Cerebellar nuclear complex (tissue), 1 donor: ENCODE measurements around the gene FLT1.

Experiments used
- DNase-seq, 2 experiments: peaks; one replicate each; lab custom pipeline; 2025; lab: John Stamatoyannopoulos, UW

The FLT1 gene

DNA sequence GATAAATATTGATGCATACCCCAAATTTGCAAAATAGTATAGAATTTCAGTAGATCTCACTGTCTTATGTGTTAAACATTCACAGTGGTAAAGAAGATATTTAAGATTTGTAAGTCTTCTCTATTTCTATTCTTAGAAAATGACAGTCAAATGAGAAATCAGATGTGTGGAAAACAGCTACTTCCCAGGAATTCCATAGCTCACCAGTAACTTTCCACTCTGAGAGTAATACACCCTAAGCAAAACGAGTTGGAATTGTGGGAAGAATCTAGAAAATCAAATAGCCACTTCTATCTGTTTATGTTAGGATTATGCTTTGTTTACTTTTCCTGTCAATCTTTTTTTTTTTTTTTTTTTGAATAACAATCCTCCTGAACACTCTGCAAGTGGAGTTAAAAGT lies 69.1 kb downstream of the FLT1 start:
- no peak for DNase-seq

DNA sequence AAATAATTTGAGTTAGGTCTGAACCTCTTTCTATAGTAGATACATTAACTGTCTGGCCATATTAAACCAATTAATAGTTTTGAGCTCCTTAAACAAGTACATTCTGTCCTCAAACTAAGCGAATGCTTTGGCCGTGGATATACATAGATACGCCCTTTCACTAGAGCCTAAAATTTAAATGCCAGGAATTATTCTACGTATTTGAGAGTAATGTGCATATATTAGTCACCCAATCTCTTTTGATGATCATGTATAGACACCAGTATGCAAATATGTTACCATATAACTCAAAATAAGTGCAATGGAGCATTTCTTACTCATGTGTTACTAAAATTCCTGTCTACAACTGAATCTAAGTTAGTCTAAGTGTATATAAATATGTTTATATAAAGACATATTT lies 70.4 kb downstream of the FLT1 start:
- DNase-seq, result no peak

DNA sequence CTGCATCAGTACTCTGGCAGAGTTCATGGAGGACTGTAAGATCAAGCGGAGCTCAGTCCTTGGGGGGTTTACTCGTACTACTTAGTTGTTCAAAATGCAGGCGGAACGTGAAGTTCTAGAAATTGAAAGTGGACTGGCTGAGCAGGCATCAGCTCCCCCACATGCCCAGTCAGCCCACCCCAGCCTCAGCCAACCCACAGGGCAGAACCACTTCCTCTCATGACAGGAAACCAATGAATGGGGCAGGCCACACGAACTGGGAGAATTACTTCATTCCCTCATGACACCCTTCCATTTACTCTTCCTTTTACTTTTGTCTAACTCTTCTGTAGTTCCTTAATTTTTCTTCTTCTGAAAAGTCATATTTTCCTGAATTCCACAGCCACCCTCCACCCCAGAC lies 71.9 kb downstream of the FLT1 start:
- no peak for DNase-seq

DNA sequence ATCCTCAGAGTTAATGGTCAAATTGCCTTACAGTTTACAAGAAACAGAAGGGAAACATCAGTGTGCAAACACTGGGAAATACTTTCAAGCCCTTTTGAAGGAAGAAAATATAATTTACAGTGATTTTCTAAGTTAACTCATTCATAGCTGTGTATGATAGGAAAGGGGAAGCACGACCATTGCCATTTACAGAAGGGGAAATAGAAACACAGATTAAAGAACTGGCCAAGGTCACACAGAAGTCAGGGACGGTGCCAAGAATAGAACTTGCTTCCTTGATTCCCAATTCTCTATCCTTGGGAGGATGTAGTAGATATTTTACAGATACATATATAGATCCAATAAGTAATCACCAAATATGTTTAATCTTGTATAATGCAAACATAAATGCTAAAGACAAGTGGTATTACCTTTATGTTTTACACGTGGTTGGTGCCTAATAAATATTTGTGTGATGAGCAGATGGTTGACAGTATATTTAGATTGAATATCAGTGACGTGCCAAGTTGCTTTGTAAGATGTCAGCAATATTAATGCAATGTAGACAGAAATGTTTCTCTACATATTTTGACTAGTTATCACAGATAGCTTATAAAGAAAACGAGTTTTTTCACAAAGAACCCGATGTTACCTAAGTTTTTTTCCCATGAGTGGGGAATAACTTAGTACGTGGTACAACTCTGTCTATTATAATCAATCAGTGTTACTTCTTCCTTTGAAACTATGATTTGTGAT lies 73.1 kb downstream of the FLT1 start:
- DNase-seq, result no peak

DNA sequence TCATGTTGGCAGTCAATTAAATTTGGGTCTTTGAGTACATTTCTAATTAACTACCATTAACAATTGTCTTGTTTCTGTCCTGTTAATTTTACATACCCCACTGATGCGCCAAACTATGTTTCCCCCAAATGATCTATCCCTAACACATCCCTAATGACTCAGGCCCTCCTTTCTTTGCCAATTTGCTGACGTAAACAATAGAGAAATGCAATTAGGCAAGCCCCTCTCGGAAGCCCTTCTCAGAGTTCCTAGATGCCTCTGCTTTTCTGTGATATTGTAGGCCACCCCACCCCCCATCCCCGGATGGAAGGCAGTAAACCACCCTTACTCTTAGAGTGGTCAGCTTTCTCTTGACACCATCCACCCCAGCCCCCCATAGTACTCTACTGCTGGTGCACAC lies 74.2 kb downstream of the FLT1 start:
- DNase-seq, result no peak

DNA sequence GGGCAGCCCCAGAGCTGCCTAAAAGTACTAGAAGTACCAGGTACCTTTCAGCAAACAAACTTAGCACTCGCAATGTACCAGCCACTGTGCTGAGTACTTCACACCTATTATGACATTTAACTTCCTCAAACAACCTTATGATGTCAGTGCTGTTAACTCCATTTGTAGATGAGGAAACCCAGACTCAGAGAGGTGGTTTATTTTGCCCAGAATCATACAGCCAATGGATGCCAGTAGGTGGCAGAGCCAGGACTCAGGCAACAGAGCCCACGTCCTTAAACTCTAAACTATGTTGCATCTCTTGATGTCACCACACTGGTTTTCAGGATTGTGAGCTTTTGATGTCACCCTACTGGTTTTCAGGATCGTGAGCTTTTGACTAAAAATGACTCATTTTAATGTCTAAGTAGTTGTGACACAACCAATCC lies 78.9 kb downstream of the FLT1 start:
- no peak for DNase-seq

DNA sequence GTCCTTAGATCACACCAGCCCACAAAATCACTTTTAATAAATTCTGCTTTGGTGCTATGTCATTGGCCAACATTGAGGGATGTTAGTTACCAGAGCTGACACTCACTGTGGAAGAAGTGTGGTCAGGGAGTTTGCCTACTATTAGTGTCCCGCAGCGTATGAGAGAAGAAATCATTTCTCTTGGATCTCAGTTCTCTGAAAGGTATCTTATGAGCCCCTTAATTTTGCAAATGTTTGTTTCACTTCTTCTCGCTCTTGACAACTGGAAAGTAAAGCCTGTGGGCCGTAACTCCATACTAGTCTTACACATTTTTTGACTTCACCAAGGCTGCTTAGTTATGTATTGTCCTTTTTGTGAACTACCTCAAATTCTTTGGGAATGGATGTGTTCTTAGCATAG lies 80.9 kb downstream of the FLT1 start:
- no peak for DNase-seq

DNA sequence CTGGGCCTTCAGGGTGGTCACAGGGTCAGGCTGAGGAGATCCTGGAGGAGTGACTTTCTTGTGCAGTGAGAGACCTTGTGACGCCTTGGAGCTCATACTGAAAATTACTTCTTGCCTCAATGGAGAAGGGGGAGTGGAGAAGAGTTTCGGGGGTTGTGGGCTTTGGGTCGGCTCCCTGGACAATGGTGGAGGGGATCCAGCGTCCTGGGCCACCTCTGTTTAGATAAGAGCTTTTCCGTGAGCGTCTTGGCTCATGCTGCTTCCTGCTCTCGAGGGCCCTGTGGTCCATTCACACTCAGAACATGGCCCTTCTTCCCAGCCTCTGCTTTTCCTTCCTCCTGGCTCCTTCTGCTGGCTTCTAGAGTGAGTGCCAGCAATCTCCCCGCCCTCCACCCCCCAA lies 81.9 kb downstream of the FLT1 start:
- no peak for DNase-seq

DNA sequence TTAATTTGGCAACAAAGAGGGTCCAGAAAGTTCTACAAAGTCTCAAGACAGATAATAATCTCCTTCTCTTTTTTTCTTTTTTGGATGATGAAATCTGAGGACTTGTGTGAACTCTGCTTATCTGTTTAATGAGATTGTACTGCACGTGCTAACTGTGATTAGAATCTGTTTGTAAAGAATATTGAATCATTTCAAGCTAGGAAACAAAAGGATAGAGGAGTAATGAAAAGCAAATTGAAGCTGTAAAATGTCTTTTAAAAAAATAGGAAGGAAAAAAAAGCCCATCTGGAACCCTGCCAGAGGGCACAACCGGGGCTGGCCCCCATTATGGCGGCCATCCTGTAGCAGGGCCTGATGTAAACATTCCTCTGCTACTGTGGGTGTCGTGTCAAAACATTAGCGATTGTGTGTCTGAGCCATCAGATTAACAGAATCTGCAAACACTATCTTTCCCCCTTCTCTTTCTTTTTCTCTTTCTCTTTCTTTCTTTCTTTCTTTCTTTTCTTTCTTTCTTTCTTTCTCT lies 83.0 kb downstream of the FLT1 start:
- DNase-seq, result no peak

DNA sequence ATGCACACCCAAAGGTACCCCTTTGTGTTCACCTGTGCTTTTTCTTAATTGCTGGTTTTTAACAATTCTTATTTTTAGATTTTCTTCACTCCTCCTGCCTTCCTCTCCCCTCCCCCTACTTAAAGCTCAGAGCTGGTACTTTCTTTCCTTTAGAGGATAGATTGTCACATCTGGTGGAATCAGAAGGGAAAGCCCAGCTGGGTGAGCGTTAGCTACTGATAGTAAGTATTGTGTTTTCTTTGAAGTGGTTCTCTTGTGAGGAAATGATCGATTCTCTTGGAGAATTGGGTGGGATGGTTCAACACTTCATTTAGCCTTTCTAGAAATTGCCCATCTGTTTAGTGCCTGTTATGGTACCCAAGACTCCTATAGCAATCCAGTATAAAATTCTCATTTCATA lies 84.8 kb downstream of the FLT1 start:
- no peak for DNase-seq

DNA sequence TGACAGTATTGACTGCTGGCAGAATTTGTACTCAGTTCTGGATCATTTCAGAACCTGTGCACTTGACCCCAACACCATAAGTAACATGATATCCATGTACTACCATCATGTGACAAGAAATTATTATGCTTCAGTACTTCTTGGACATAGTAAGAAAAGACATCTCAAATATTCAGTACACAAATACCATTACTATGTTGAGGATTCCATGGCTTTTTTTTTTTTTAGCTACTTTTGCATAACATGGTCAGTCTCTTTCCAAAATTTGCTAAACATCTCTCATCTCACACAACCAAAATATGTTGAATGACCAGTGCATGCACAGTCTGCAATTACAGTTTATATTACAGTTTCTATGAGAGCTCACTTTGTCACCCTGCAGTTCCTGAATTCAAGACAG lies 85.3 kb downstream of the FLT1 start:
- no peak for DNase-seq

DNA sequence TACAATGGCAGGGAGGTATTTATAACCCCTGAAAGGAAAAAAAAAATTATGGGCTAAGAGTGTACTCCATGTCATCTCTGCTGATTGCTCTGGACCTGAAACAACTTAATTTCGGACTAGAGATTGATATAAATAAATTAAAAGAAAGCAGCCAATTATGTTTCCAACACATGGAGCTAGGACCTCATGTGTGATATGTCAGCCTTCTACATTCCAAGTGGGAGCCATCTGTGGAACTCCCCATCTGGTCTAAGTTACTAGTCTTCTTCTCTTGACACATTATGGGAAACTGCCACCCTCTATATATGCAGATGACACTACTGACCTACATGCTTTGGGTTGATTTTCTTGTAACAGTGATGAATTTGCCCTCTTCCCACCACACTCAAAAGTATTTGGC lies 86.1 kb downstream of the FLT1 start:
- DNase-seq, result no peak

DNA sequence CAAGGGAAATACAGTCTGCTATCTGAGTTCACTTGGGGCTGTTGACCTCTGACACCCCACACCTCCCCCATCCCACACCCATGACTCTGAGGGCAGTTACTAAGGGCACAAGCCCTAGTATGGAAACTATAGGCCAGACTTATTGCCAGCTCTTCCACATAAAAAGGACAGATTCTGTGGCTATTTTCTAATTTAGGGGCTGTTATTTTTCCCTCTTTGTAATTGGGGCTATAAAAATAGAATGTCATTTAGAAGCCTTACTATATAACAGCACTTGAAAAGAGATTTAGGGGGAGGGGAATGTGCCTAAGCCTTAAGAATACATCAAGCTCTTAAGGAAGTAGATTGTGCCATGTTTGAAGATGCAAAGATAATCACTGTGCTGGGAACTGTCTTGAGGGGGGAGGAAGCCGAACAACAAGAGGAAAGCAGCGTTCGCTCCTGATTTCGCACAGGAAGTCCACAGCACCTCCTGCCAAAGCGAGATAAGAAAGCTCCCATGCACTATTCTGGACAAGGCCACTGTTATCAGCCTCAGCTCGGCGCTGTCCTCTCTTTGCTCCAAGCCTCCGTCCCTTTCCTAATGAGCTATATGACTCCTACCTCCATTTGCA lies 86.6 kb downstream of the FLT1 start:
- no peak for DNase-seq

DNA sequence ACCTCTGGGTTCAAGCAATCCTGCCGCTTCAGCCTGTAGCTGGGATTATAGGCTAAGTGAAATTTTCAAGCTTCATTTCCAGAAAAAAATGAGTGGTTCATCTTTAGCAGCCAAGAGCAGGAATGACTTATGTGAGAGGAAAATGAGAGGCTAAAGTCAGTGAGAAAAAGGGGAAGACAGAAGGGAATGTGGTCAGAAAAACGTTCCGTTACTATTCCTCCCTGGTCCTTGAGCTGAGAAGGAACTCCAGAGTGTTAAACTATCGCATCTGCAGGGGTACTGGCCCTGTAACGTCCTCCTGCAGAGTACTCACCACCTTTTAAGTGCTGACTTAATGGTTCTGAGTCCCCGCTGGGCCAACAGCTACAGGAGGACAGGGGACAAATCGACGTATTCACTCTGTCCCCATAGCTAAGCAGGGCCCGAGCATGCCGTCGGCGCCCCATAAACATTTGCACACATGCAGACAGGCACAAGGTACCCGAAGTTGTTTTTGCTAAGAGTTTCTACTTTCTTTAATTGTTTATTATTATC lies 88.1 kb downstream of the FLT1 start:
- DNase-seq, result no peak

DNA sequence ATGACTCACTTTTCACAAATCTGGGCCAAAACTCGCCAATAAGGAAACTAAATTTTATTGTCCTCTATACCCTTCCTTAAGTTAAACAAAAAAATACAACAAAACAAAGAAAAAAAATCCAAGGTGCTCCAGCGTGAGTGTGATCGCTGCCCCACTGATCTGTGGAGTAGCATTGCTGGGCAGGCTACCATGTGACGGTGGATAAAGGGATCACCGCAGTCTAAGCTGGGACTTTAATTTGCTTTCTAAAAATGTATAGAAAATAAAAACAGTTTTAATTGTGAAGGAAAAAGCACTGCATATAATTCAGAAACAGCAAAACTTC lies 92.9 kb downstream of the FLT1 start:
- DNase-seq, result no peak

DNA sequence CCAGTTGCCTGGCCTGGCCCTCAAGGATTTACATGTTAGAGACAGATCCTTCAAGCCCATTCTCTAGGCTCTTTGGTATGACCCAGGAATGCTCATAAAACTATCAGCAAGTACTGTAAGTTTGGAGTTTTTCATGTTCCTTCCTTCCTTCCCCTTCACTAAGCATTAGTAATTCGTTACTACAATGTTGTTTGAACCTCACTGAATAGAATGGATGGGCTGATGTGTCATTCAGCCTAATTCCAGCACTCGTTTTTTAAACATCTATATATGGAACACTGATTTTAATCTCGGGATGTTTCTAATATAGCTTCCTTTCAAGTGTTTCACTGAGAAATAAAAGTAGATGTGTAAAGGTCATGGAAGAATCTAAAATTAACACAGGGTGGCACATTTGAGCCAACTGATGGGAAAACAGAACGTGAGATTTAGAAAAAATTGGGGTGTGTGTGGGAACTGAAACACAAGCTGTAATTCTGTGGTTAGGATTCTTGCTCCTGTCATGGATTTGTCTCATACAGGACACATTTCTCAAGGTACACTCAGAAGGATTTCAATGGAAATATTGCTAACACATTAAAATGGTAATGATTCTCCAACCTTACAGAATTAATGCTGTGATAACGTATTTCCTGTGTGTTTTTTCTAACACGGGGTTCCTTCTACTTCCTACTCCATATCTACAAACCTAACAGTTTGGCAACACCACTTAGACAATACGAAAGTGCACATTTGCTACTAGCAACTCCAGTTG lies 93.4 kb downstream of the FLT1 start:
- no peak for DNase-seq

DNA sequence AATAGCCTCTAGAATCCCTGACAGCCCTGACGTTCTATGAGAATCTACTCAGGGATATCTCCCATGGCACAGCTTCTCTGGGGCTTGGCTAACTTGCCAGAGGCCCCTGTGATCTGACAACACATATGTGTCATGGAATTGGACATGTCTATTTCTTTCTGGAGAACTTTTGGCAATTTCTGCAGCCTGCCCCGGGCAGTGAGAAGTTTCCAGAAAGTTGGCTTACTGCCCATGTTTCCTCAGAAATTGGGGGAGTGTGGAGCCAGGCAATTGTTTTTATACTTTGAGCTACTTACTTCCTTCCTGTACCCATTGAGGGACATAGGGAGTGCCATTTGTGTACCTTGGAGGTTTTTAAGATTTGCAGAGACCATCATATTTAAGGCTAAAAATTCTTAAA lies 98.9 kb downstream of the FLT1 start:
- no peak for DNase-seq

DNA sequence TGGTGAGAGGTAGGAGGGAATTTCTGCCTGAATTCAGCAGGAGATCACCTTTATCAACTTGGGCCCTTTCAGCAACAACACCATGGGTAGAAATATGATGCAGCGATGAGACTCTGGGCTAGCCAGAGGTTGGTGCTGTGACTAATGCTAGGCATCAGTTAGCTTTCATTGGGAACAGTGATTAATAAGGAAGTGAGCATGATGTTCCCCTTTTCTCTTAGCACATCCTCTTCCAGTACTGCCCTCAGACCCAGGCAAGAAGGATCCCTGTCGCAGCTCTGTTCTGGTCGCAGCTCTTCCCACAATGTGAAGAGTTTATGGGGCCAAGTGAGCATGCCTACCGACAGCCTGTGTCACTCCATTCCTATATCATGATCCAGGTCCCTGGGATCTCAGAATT lies 100.5 kb downstream of the FLT1 start:
- no peak for DNase-seq

DNA sequence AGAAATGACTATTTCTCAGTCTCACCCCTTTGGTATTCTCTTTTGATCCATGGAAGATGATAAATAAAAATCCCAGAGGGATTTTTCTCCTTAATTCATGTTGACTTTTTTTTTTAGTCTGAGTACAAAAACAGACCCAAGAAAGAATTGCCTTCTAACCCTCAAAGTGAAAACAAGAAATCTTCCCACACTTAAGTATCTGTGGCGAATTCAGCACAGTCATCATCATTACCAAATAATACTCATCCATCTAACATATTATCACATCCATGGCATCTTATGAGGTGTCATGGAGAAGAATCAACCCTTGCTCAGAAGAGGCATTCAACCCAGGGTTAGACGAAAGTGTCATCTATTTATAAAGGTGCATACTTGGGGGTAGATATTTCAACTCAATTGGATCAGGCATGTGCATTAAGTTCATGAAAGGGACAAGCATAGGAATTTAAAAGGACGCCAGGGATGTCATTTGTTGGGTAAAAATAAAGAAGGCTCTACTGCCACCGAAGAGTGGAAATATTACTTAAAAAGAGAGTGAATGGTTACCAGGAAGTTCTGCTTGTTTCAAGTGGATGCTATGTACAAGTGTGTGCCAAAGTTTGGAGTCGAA lies 101.9 kb downstream of the FLT1 start:
- no peak for DNase-seq

DNA sequence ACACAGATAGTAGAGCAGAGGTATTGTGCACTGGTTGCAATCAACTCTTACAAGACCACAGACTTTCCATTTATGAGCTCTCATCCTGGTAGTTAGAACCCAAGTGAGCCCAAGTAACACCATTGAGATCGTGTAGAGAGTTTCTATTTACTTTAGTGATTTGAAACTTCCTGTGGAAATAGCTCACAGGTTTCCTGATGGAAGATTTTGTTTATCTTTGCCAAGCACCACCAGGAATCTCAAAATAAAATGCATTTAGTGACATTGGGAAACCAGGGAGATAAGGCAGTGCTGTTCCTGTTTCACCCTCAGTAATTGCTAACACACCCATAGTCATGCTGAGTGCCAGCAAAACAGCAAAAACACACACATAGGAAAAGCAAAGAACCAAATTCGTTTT lies 102.5 kb downstream of the FLT1 start:
- no peak for DNase-seq

DNA sequence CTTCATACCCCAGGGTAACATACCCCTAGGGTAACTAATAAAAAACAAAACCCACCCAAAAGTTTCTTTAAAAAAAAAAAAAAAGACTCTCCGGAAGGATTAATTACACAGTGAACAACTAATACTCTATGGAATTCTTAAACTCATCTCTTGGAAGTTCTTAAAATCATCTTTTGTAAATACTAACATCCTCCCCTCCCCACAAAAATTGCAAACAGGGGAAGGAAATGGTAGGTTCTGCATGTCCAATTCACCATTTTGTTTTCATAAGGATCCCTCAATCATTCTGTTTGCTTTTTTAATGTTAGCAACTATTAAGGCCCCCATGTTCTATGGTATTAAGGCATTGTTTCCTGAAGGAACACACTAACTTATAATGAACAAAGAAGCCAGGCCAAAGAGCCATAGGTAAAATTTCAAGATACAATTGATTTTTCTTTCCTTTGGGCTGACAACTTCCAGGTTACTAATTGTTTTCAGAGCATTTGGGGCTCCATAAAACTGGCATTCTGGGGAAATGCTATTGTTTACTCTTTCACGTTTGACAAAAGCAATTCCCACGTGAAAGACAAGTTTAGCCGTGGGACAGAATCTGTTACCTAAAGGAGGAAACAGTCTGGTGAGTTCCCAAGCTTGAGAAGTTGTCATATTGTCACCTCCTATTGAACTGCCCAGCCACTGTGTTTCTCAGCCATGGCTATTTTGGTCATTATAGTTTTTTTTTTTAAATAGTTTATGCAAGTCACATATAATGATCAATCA lies 107.0 kb downstream of the FLT1 start:
- no peak for DNase-seq

DNA sequence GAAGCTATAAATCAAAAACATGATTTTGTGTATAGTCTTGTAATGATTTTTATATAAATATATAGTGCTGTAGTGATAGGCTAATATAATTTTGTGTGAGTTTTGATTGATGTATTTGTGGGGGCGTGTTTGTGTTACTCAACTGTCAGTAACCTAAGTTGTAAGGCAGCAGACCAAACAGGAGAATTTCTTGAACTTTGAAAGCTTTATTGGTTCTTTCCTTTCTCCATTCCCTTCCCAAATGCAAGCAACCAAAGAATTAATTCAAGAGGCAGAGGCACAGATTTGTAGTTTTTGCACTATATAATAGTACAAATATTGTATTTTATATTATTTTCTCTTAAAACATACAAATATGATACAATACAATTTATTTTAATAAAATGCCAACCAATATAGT lies 109.6 kb downstream of the FLT1 start:
- DNase-seq, result no peak
